Trophoblast cell (in vitro differentiated cells and primary cell): Measurements from ENCODE around the gene STOM.

Experiments used
- DNase-seq, 2 donors: peaks; one replicate each; pipeline ENCODE4 v3.0.0-alpha.2; 2016
- H2AFZ ChIP-seq: 2 replicates; pipeline ENCODE4 v1.6.1; 2013; ENCODE audit warnings: low read length, moderate library complexity, mild to moderate bottlenecking; ENCODE audit not compliant: insufficient read depth, poor library complexity
- H2AK5ac ChIP-seq: 2 replicates; pipeline ENCODE4 v1.6.1; 2013; ENCODE audit warnings: mild to moderate bottlenecking, low read length
- H2BK120ac ChIP-seq: 2 replicates; pipeline ENCODE4 v1.6.1; 2013; ENCODE audit warnings: low read length, mild to moderate bottlenecking, moderate library complexity; ENCODE audit not compliant: insufficient read depth, poor library complexity
- H2BK12ac ChIP-seq: 2 replicates; pipeline ENCODE4 v1.6.1; 2013; ENCODE audit warnings: mild to moderate bottlenecking, low read length, moderate library complexity
- H2BK5ac ChIP-seq: 2 replicates; pipeline ENCODE4 v1.6.1; 2013; ENCODE audit warnings: low read length, low read depth, moderate library complexity, mild to moderate bottlenecking; ENCODE audit not compliant: poor library complexity
- H3K14ac ChIP-seq: 2 replicates; pipeline ENCODE4 v1.6.1; 2013; ENCODE audit warnings: mild to moderate bottlenecking, low read length
- H3K18ac ChIP-seq: 2 replicates; pipeline ENCODE4 v1.6.1; 2013; ENCODE audit warnings: mild to moderate bottlenecking, low read length
- H3K23ac ChIP-seq: 2 replicates; pipeline ENCODE4 v1.6.1; 2013; ENCODE audit warnings: low read length
- H3K27ac ChIP-seq: 2 replicates; pipeline ENCODE4 v1.5.1; 2013; ENCODE audit warnings: low read depth, mild to moderate bottlenecking, inconsistent platforms, low read length, moderate library complexity
- H3K27me3 ChIP-seq: 2 replicates; pipeline ENCODE4 v1.6.1; 2013; ENCODE audit warnings: inconsistent platforms, mild to moderate bottlenecking, low read length, moderate library complexity; ENCODE audit not compliant: insufficient read depth
- H3K36me3 ChIP-seq, 2 experiments: 1 replicate in 1 of 2; 2 replicates in 1 of 2; pipeline ENCODE4 v1.6.1; 2013; ENCODE audit warnings: low read length in 2 of 2, mild to moderate bottlenecking in 2 of 2, moderate library complexity in 1 of 2; ENCODE audit not compliant: insufficient read depth in 2 of 2, control insufficient read depth in 1 of 2
- H3K4ac ChIP-seq: 2 replicates; pipeline ENCODE4 v1.6.1; 2013; ENCODE audit warnings: low read depth, mild to moderate bottlenecking, low read length, moderate library complexity
- H3K4me1 ChIP-seq, 2 experiments: 1 replicate in 1 of 2; 2 replicates in 1 of 2; pipeline ENCODE4 v1.6.1; 2013; ENCODE audit warnings: low read length in 2 of 2, mild to moderate bottlenecking in 2 of 2, moderate library complexity in 1 of 2; ENCODE audit not compliant: insufficient read depth in 2 of 2, control insufficient read depth in 1 of 2
- H3K4me2 ChIP-seq: 2 replicates; pipeline ENCODE4 v1.6.1; 2013; ENCODE audit warnings: inconsistent platforms, mild to moderate bottlenecking, low read length, moderate library complexity
- H3K4me3 ChIP-seq: 2 replicates; pipeline ENCODE4 v1.5.1; 2013; ENCODE audit warnings: mild to moderate bottlenecking, low read depth, low read length, inconsistent platforms
- H3K79me1 ChIP-seq: one replicate; pipeline ENCODE4 v1.6.1; 2013; ENCODE audit warnings: low read length
- H3K79me2 ChIP-seq: 2 replicates; pipeline ENCODE4 v1.6.1; 2013; ENCODE audit warnings: low read length, mild to moderate bottlenecking; ENCODE audit not compliant: control insufficient read depth, insufficient read depth, poor library complexity
- H3K9ac ChIP-seq: 2 replicates; pipeline ENCODE4 v1.6.1; 2013; ENCODE audit warnings: mild to moderate bottlenecking, low read length
- H3K9me3 ChIP-seq: 2 replicates; pipeline ENCODE4 v1.6.1; 2013; ENCODE audit warnings: low read depth, mild to moderate bottlenecking, control low read depth, inconsistent platforms, low read length; ENCODE audit not compliant: insufficient read depth
- H4K12ac ChIP-seq: 2 replicates; pipeline ENCODE4 v1.6.1; 2013; ENCODE audit warnings: low read depth, mild to moderate bottlenecking, low read length, moderate library complexity
- H4K8ac ChIP-seq: 2 replicates; pipeline ENCODE4 v1.6.1; 2013; ENCODE audit warnings: low read depth, mild to moderate bottlenecking, low read length, moderate library complexity
- H4K91ac ChIP-seq: one replicate; pipeline ENCODE4 v1.6.1; 2013; ENCODE audit warnings: low read depth, mild to moderate bottlenecking, low read length, moderate library complexity
- WGBS: extraction: QIAGEN DNeasy Blood & Tissue Kit; methylation state at CpG from one replicate; pipeline ENCODE4 v1.1.7; 2013; ENCODE audit warnings: missing lambda C conversion rate; ENCODE audit not compliant: insufficient read length, insufficient coverage; ENCODE audit errors: extremely low coverage; 5-methylcytosine and 5-hydroxymethylcytosine counted together

Gene STOM

DNA sequence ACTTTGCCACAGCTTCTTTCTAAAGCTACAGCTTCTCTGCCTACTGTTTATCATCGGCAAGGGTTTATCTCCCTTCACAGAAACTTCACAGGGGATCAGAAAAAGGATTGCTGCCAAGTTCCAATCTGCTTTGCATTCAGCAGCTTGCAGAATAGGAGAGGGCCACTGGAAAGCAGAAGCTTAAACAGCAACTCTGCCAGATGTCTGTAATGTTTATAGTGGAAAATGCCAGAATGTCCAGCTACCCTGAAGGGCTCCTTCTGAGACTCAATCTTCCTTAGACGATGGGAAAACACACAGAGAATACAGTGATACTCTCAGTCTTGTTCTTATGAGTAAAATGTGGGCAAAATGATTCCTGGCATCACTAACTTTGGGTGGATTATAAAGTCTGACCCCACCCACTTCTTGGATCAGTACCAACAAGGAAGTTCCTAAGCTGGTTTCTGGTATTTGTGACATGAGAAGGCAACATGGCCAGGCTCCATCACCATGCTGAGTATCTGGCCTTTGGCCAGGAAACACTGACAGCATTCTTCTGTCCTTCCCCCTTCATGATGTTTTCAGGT lies 19.0 kb downstream of the STOM start:
- H3K4me1 ChIP-seq = no peaks in the 10 kb centered on the region
- H3K79me2 ChIP-seq = no peaks in the 10 kb centered on the region
- H2BK5ac ChIP-seq = no peak overlapping the region
- H3K79me1 ChIP-seq = no peaks in the 10 kb centered on the region
- H3K23ac ChIP-seq = no peak overlapping the region
- no peak overlapping the region for H4K91ac ChIP-seq
- no peaks in the 10 kb centered on the region for H3K27me3 ChIP-seq
- no peak overlapping the region for H2BK120ac ChIP-seq
- no peak overlapping the region for H2BK12ac ChIP-seq
- peak in 1 of 2 donors; percentile 13 for DNase-seq
- H3K14ac ChIP-seq = no peak overlapping the region
- H3K4me3 ChIP-seq = no peak overlapping the region
- no peak overlapping the region for H3K4ac ChIP-seq
- no CpG with 5 or more reads among the region's 2 CpGs for WGBS
- H2AK5ac ChIP-seq = no peak overlapping the region
- no peak overlapping the region for H3K18ac ChIP-seq
- H3K36me3 ChIP-seq = peaks cover 24 to 55% of the 10 kb centered on the region in 2 experiments
- H3K4me2 ChIP-seq = no peak overlapping the region
- H3K27ac ChIP-seq = no peak overlapping the region
- H4K12ac ChIP-seq = no peak overlapping the region
- no peak overlapping the region for H2AFZ ChIP-seq
- no peak overlapping the region for H4K8ac ChIP-seq
- H3K9ac ChIP-seq = no peak overlapping the region
- H3K9me3 ChIP-seq = no peaks in the 10 kb centered on the region

DNA sequence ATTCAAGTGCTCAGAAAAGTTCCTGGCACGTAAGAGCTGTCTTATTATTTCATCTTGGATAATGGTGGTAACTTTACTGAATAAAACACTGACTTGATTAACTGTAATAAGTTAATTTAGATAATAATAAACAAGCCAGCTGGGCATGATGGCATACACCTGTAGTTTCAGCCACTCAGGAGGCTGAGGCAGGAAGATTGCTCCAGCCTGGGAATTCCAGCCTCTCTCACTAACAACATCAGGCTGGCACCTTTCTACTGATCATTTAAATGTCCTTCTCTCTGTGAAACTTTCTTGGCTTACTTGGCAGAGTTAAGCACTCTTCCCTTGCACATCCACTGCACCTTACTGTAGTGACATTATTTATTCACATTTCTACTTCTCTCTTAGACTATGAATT lies 20.0 kb downstream of the STOM start:
- H4K12ac ChIP-seq = no peak overlapping the region
- H3K9me3 ChIP-seq = no peaks in the 10 kb centered on the region
- peaks cover 26 to 56% of the 10 kb centered on the region in 2 experiments for H3K36me3 ChIP-seq
- no peak overlapping the region for H4K8ac ChIP-seq
- WGBS = no CpG with 5 or more reads among the region's 1 CpG
- no peak for DNase-seq
- H3K27ac ChIP-seq = no peak overlapping the region
- no peak overlapping the region for H3K4ac ChIP-seq
- no peak overlapping the region for H2BK120ac ChIP-seq
- no peak overlapping the region for H3K9ac ChIP-seq
- no peak overlapping the region for H3K4me3 ChIP-seq
- H3K23ac ChIP-seq = no peak overlapping the region
- H2BK5ac ChIP-seq = no peak overlapping the region
- no peak overlapping the region for H2AK5ac ChIP-seq
- no peaks in the 10 kb centered on the region for H3K27me3 ChIP-seq
- H3K4me2 ChIP-seq = no peak overlapping the region
- no peak overlapping the region for H2AFZ ChIP-seq
- no peaks in the 10 kb centered on the region for H3K79me2 ChIP-seq
- no peaks in the 10 kb centered on the region for H3K79me1 ChIP-seq
- no peak overlapping the region for H3K14ac ChIP-seq
- H4K91ac ChIP-seq = no peak overlapping the region
- H2BK12ac ChIP-seq = no peak overlapping the region
- no peak overlapping the region for H3K18ac ChIP-seq
- H3K4me1 ChIP-seq = no peaks in the 10 kb centered on the region

DNA sequence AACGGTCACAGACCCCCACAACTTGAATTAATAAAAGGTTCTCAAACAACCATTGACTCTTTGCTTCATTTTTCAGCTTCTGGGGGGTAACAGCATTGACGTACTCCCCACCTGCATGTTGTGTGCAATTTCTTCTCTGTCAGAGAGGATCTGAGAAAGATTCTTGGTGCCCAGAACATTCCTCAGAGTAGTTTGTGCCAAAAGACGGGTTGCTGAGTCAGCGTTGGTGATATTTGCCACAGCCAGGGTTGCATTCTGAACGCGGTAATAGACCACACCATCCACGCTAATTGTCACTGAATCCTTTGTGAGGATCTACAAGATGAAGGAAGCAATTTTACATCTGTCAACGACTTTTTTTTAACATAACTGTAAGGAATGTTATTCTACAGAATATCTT lies 21.0 kb downstream of the STOM start:
- Histone ChIP-seq H2BK5ac (no peak overlapping the region), H3K9ac (no peak overlapping the region), H3K4ac (no peak overlapping the region), H2BK120ac (no peak overlapping the region), H2AK5ac (no peak overlapping the region), H3K79me1 (no peaks in the 10 kb centered on the region), H3K27me3 (no peaks in the 10 kb centered on the region), H3K18ac (no peak overlapping the region), H3K27ac (no peak overlapping the region), H4K91ac (no peak overlapping the region), H4K12ac (no peak overlapping the region), H3K23ac (no peak overlapping the region), H4K8ac (no peak overlapping the region), H3K79me2 (no peaks in the 10 kb centered on the region), H3K4me1 (no peaks in the 10 kb centered on the region), H2AFZ (no peak overlapping the region), H3K14ac (no peak overlapping the region), H2BK12ac (no peak overlapping the region), H3K36me3 (peaks cover 23 to 58% of the 10 kb centered on the region in 2 experiments), H3K4me2 (no peak overlapping the region), H3K9me3 (no peaks in the 10 kb centered on the region), H3K4me3 (no peak overlapping the region)
- DNase-seq = no peak
- no CpG with 5 or more reads among the region's 8 CpGs for WGBS

DNA sequence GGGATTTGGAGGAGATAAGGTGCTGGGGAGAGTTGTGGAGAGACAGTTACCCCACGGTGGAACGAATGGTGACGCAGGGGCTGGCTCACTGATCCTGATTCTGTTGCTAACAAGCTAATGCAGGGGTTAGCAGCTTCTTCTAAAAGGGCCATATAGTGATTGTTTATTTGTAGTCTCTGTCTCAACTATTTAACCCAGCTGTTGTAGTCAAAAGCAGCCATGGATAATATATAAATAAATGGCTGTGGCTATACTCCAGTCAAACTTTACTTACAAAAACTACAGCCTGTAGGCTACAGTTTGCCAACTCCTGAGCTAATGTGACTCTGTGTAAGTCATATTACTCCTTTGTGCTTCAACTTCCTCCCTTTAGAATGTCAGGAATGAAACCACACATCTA lies 21.8 kb downstream of the STOM start:
- no peak for DNase-seq
- no peak overlapping the region for H3K4me2 ChIP-seq
- H3K27me3 ChIP-seq = no peaks in the 10 kb centered on the region
- no peaks in the 10 kb centered on the region for H3K4me1 ChIP-seq
- H2AK5ac ChIP-seq = no peak overlapping the region
- H2BK5ac ChIP-seq = no peak overlapping the region
- no peak overlapping the region for H4K8ac ChIP-seq
- H3K4ac ChIP-seq = no peak overlapping the region
- no peak overlapping the region for H3K27ac ChIP-seq
- no peak overlapping the region for H4K12ac ChIP-seq
- H3K23ac ChIP-seq = peak overlapping the region; percentile 48
- H4K91ac ChIP-seq = no peak overlapping the region
- no peak overlapping the region for H2BK120ac ChIP-seq
- H3K9ac ChIP-seq = peak overlapping the region; percentile 24
- H3K79me1 ChIP-seq = no peaks in the 10 kb centered on the region
- no peaks in the 10 kb centered on the region for H3K9me3 ChIP-seq
- H2BK12ac ChIP-seq = no peak overlapping the region
- no peak overlapping the region for H2AFZ ChIP-seq
- peak overlapping the region; percentile 22 for H3K4me3 ChIP-seq
- H3K14ac ChIP-seq = no peak overlapping the region
- peaks cover 20 to 55% of the 10 kb centered on the region in 2 experiments for H3K36me3 ChIP-seq
- no peaks in the 10 kb centered on the region for H3K79me2 ChIP-seq
- no peak overlapping the region for H3K18ac ChIP-seq
- no CpG with 5 or more reads among the region's 3 CpGs for WGBS
